B cell (primary cell): ENCODE data around the gene TRIP4.

ENCODE experiments used
- EZH2 ChIP-seq: IDR thresholded peaks from 2 replicates; pipeline ENCODE4 v1.6.1; 2012; ENCODE audit warnings: borderline replicate concordance, low read depth, mild to moderate bottlenecking, moderate library complexity, low read length; ENCODE audit not compliant: insufficient read depth, poor library complexity, severe bottlenecking
- TF ChIP-seq, protein P1 (sequence below): fragments of 200-600 bp; IDR thresholded peaks from one replicate; pipeline ENCODE4 v1.8.0; 2022; ENCODE audit warnings: antibody characterized with exemption, mild to moderate bottlenecking

DNA sequence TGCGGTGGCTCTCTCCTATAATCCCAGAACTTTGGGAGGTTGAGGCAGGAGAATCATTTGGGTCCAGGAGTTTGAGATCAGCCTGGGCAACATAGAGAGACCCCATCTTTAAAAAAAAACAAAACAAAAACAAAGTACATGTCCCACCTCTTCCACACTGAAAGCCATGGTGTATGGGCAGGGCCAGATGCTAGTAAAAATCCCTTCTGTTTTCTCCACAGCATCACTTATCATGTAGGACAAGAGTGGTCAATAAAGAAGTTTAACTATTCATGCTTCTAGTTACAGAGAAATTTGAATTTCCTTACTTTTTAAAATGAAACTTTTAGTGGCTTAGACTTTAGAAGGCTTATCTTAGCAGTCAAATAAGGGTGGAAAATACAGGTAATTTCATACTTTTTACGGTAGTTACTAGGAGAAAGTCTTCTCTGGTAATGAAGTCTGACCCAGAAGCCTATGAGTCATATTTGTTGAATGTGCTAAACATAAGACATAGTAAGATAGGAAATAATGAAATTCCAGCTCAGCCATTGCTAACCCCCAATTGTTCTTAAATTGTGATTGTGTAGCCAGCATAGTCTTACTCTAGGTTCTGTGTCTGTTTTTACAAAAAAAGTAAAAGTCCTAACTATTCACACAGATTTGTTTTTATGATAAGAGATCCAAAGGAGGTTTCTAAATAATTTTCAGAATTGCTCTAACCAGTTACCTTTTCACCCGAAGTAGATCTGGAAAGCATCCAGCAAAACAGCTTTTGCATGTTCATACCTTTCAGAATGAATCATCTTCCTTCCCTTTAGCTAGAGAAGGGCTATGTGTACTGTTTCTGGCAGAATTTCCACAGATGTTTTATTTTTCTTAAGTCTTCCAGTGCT lies 56.3 kb downstream of the TRIP4 start:
- TF ChIP-seq, protein P1, sequence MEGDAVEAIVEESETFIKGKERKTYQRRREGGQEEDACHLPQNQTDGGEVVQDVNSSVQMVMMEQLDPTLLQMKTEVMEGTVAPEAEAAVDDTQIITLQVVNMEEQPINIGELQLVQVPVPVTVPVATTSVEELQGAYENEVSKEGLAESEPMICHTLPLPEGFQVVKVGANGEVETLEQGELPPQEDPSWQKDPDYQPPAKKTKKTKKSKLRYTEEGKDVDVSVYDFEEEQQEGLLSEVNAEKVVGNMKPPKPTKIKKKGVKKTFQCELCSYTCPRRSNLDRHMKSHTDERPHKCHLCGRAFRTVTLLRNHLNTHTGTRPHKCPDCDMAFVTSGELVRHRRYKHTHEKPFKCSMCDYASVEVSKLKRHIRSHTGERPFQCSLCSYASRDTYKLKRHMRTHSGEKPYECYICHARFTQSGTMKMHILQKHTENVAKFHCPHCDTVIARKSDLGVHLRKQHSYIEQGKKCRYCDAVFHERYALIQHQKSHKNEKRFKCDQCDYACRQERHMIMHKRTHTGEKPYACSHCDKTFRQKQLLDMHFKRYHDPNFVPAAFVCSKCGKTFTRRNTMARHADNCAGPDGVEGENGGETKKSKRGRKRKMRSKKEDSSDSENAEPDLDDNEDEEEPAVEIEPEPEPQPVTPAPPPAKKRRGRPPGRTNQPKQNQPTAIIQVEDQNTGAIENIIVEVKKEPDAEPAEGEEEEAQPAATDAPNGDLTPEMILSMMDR: no peak
- no peak for TF ChIP-seq EZH2
